A549 (cell line): Measurements from ENCODE around the gene ILRUN. TPM values are rescaled to one million over a fixed set of nuclear protein-coding genes. Genes with fewer than 3 reads are reported as not detected.

Experiments
- ATAC-seq, 2 experiments: fragments of 200-7000 bp in 1 of 2; fragments of >200 bp in 1 of 2; cut with Nextera tagmentation in 1 of 2; cut with Tn5 transposase in 1 of 2; 3 replicates each; pipeline versions ENCODE4 v1.8.0 to v1.9.1; 2018 to 2020; ENCODE audit warnings: mild to moderate bottlenecking in 1 of 2, moderate library complexity in 1 of 2
- CTCF ChIA-PET: fragments of 300-600 bp; sonication (Branson Sonifier 250); formaldehyde crosslinking; extraction: SDS; loops from one replicate; lab custom pipeline; 2021; ENCODE audit warnings: antibody characterized with exemption, inconsistent platforms; lab: Yijun Ruan, JAX
- POLR2A ChIA-PET: fragments of 350-600 bp; formaldehyde crosslinking; extraction: SDS; loops from one replicate; lab custom pipeline; 2021; ENCODE audit warnings: antibody characterized with exemption, inconsistent platforms; lab: Yijun Ruan, JAX
- DNase-seq, 2 experiments: peaks; one replicate each; pipeline versions ENCODE4 v3.0.0 to v3.0.0-alpha.2; 2011 to 2016; ENCODE audit warnings: low read depth in 1 of 2, low spot score in 1 of 2
- FAIRE-seq: peaks from 2 replicates; lab custom pipeline; 2011; peaks lifted over from hg19 to GRCh38; lab: Jason Lieb, UNC
- H3K27ac ChIP-seq, 2 experiments: fragments of >200 bp; sonication (Bioruptor Twin); formaldehyde crosslinking; 3 replicates each; pipeline ENCODE4 v1.5.1; 2016 to 2017
- H3K4me1 ChIP-seq: fragments of >200 bp; sonication (Bioruptor Twin); formaldehyde crosslinking; 3 replicates; pipeline ENCODE4 v1.6.1; 2016
- H3K4me2 ChIP-seq: fragments of >200 bp; sonication (Bioruptor Twin); formaldehyde crosslinking; 3 replicates; pipeline ENCODE4 v1.6.1; 2016
- H3K4me3 ChIP-seq: fragments of >200 bp; sonication (Bioruptor Twin); formaldehyde crosslinking; 3 replicates; pipeline ENCODE4 v1.5.1; 2016
- H3K9me3 ChIP-seq: fragments of >200 bp; sonication (Bioruptor Twin); formaldehyde crosslinking; 3 replicates; pipeline ENCODE4 v1.6.1; 2016
- BHLHE40 ChIP-seq: IDR thresholded peaks from 2 replicates; pipeline ENCODE4 v1.6.1; 2012; ENCODE audit warnings: low read depth, low read length, inconsistent platforms
- CBX2 ChIP-seq: fragments of 200-600 bp; sonication (generic); IDR thresholded peaks from 2 replicates; pipeline ENCODE4 v1.6.1; 2016; ENCODE audit warnings: low read depth, mild to moderate bottlenecking, borderline replicate concordance
- CBX8 ChIP-seq: fragments of 200-600 bp; sonication (generic); IDR thresholded peaks from 2 replicates; pipeline ENCODE4 v1.6.1; 2016
- CHD4 ChIP-seq: fragments of 200-600 bp; sonication (generic); IDR thresholded peaks from 2 replicates; pipeline ENCODE4 v1.6.1; 2016; ENCODE audit warnings: antibody characterized with exemption, mild to moderate bottlenecking, borderline replicate concordance
- EHMT2 ChIP-seq: fragments of 200-600 bp; sonication (generic); IDR thresholded peaks from 2 replicates; pipeline ENCODE4 v1.6.1; 2016; ENCODE audit warnings: antibody characterized with exemption, low read depth, mild to moderate bottlenecking, moderate library complexity
- EP300 ChIP-seq, 2 experiments: fragments of >200 bp; sonication (Bioruptor Twin); formaldehyde crosslinking; IDR thresholded peaks; 2 replicates in 1 of 2; 3 replicates in 1 of 2; pipeline ENCODE4 v1.6.1; 2016 to 2017
- ESRRA ChIP-seq: fragments of 150-350 bp; IDR thresholded peaks from 2 replicates; pipeline ENCODE4 v1.6.1; 2014; ENCODE audit warnings: mild to moderate bottlenecking, low read length, borderline replicate concordance
- FOSL2 ChIP-seq, 2 experiments: fragments of 450-650 bp in 1 of 2; fragments of >200 bp in 1 of 2; sonication (Bioruptor Twin) in 1 of 2; formaldehyde crosslinking; IDR thresholded peaks; 2 replicates each; pipeline versions ENCODE4 v1.5.0 to v1.6.1; 2016 to 2020; ENCODE audit warnings: mild to moderate bottlenecking in 1 of 2, moderate library complexity in 1 of 2
- KDM1A ChIP-seq: fragments of 200-600 bp; sonication (generic); IDR thresholded peaks from 2 replicates; pipeline ENCODE4 v1.6.1; 2016; ENCODE audit warnings: low read depth, mild to moderate bottlenecking
- MAFK ChIP-seq: fragments of 450-650 bp; IDR thresholded peaks from 2 replicates; pipeline ENCODE4 v1.6.1; 2014; ENCODE audit not compliant: partially characterized antibody
- MAZ ChIP-seq: fragments of 150-350 bp; IDR thresholded peaks from 2 replicates; pipeline ENCODE4 v1.6.1; 2014; ENCODE audit warnings: antibody characterized with exemption, low read depth, low read length, borderline replicate concordance
- MYC ChIP-seq: IDR thresholded peaks from 2 replicates; pipeline ENCODE4 v1.6.1; 2012; ENCODE audit warnings: mild to moderate bottlenecking, inconsistent platforms, low read length, improper control_type of control experiment, borderline replicate concordance
- NFE2L2 ChIP-seq: fragments of 150-350 bp; conservative IDR thresholded peaks from 2 replicates; pipeline ENCODE4 v1.6.1; 2014; ENCODE audit warnings: low read length
- PHF8 ChIP-seq: fragments of 200-600 bp; sonication (generic); IDR thresholded peaks from 2 replicates; pipeline ENCODE4 v1.6.1; 2016; ENCODE audit warnings: low read depth, mild to moderate bottlenecking, antibody characterized with exemption, moderate library complexity, borderline replicate concordance
- RCOR1 ChIP-seq: fragments of 150-350 bp; IDR thresholded peaks from 2 replicates; pipeline ENCODE4 v1.6.1; 2014; ENCODE audit warnings: antibody characterized with exemption, low read length, low read depth
- RFX5 ChIP-seq: fragments of 450-650 bp; IDR thresholded peaks from 2 replicates; pipeline ENCODE4 v1.7.1; 2014; ENCODE audit warnings: antibody characterized with exemption, mild to moderate bottlenecking, moderate library complexity
- RNF2 ChIP-seq: fragments of 200-600 bp; sonication (generic); IDR thresholded peaks from 2 replicates; pipeline ENCODE4 v1.6.1; 2016; ENCODE audit warnings: low read depth, mild to moderate bottlenecking, antibody characterized with exemption, moderate library complexity, borderline replicate concordance
- SMC3 ChIP-seq: fragments of >200 bp; sonication (Bioruptor Twin); formaldehyde crosslinking; IDR thresholded peaks from 3 replicates; pipeline ENCODE4 v1.6.1; 2018; ENCODE audit warnings: inconsistent platforms
- SREBF2 ChIP-seq: fragments of 450-650 bp; IDR thresholded peaks from 2 replicates; pipeline ENCODE4 v1.6.1; 2014; ENCODE audit warnings: mild to moderate bottlenecking, moderate library complexity
- ZFP36 ChIP-seq: fragments of 450-650 bp; IDR thresholded peaks from 2 replicates; pipeline ENCODE4 v1.6.1; 2014; ENCODE audit warnings: borderline replicate concordance; ENCODE audit not compliant: partially characterized antibody
- ZNF302 ChIP-seq: fragments of 250-450 bp; sonication (Bioruptor Pico); IDR thresholded peaks from 2 replicates; pipeline ENCODE4 v1.9.0; 2021; ENCODE audit warnings: inconsistent platforms, mild to moderate bottlenecking, moderate library complexity
- WGBS: methylation state at CpG from one replicate; pipeline ENCODE4 v1.1.6; 2017; ENCODE audit errors: missing lambda C conversion rate; 5-methylcytosine and 5-hydroxymethylcytosine counted together
- polyA plus RNA-seq, 4 experiments: library from polyadenylated mRNA; depleted of rRNA in 3 of 4; stranded (reverse); fragments of >200 nt; fragmentation: RNase III in 1 of 4; extraction: RNeasy Plus Mini Kit Qiagen cat#74134 plus additional on column Dnase treatment in 1 of 4; gene quantifications; 2 replicates in 3 of 4; 3 replicates in 1 of 4; pipeline ENCODE4 v1.2.3, GENCODE V29; 2011 to 2017
- TF ChIP-seq, protein P1 (sequence below): fragments of 150-350 bp; IDR thresholded peaks from 2 replicates; pipeline ENCODE4 v1.6.1; 2014; ENCODE audit warnings: low read depth, mild to moderate bottlenecking, low read length
- TF ChIP-seq, protein P2 (sequence below): fragments of >200 bp; sonication (Bioruptor Twin); formaldehyde crosslinking; IDR thresholded peaks from 3 replicates; pipeline ENCODE4 v1.5.1; 2016
- TF ChIP-seq, protein P3 (sequence below): IDR thresholded peaks from 2 replicates; pipeline ENCODE4 v1.6.1; 2012; ENCODE audit warnings: low read depth, borderline replicate concordance
- TF ChIP-seq, protein P4 (sequence below): fragments of >200 bp; sonication (Bioruptor Twin); formaldehyde crosslinking; IDR thresholded peaks from 2 replicates; pipeline ENCODE4 v1.6.1; 2016
- TF ChIP-seq, protein P5 (sequence below): fragments of 450-650 bp; IDR thresholded peaks from 2 replicates; pipeline ENCODE4 v1.6.1; 2014; ENCODE audit warnings: antibody characterized with exemption

The ILRUN gene
- polyA plus RNA-seq, 2 of the 4 experiments (the other 2 are of a cell fraction): 28.6 to 36.1 TPM

DNA sequence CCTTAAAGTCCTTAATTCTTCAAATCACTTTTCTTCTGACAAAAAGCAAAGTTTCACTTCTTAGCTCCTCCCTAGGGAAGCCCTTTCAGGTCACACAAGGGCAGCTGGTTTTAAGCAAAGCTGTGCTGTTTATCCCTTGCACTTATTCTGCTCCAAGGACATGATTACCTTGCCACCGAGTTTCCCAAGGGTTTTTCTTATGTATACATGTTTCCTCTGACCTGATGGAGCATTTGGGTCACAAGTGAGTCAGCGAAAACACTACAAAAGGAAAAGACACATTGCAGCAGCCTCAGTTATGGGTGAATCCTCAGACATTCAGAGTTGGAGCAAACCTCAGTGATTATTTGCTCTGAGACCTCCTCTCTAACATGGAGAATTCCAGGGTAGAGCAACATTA, 26.6 kb upstream of the ILRUN start:
- CTCF ChIA-PET: no interaction called here
- no peak for TF ChIP-seq EHMT2
- no peak for TF ChIP-seq CBX2
- TF ChIP-seq NFE2L2: peak; percentile 39; the same call in 1 of the 2 replicates
- no peak for TF ChIP-seq SREBF2
- no peak for TF ChIP-seq EP300 (IDR thresholded peaks at IDR 0.05)
- no peak for TF ChIP-seq FOSL2 (IDR thresholded peaks at IDR 0.05)
- peak; percentile 43; the same call in 1 of the 2 replicates for TF ChIP-seq FOSL2 (CRISPR knock-in tag; IDR thresholded peaks at IDR 0.05)
- no peak for TF ChIP-seq SMC3
- TF ChIP-seq PHF8: no peak
- no peak for TF ChIP-seq ESRRA
- TF ChIP-seq RNF2: no peak
- TF ChIP-seq, protein P1, sequence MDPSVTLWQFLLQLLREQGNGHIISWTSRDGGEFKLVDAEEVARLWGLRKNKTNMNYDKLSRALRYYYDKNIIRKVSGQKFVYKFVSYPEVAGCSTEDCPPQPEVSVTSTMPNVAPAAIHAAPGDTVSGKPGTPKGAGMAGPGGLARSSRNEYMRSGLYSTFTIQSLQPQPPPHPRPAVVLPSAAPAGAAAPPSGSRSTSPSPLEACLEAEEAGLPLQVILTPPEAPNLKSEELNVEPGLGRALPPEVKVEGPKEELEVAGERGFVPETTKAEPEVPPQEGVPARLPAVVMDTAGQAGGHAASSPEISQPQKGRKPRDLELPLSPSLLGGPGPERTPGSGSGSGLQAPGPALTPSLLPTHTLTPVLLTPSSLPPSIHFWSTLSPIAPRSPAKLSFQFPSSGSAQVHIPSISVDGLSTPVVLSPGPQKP: no peak
- TF ChIP-seq, protein P2, sequence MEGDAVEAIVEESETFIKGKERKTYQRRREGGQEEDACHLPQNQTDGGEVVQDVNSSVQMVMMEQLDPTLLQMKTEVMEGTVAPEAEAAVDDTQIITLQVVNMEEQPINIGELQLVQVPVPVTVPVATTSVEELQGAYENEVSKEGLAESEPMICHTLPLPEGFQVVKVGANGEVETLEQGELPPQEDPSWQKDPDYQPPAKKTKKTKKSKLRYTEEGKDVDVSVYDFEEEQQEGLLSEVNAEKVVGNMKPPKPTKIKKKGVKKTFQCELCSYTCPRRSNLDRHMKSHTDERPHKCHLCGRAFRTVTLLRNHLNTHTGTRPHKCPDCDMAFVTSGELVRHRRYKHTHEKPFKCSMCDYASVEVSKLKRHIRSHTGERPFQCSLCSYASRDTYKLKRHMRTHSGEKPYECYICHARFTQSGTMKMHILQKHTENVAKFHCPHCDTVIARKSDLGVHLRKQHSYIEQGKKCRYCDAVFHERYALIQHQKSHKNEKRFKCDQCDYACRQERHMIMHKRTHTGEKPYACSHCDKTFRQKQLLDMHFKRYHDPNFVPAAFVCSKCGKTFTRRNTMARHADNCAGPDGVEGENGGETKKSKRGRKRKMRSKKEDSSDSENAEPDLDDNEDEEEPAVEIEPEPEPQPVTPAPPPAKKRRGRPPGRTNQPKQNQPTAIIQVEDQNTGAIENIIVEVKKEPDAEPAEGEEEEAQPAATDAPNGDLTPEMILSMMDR: no peak
- no peak for TF ChIP-seq RFX5
- TF ChIP-seq MYC: no peak
- TF ChIP-seq MAFK: peak; percentile 75
- TF ChIP-seq ZNF302: no peak
- TF ChIP-seq ZFP36: no peak
- TF ChIP-seq, protein P3, sequence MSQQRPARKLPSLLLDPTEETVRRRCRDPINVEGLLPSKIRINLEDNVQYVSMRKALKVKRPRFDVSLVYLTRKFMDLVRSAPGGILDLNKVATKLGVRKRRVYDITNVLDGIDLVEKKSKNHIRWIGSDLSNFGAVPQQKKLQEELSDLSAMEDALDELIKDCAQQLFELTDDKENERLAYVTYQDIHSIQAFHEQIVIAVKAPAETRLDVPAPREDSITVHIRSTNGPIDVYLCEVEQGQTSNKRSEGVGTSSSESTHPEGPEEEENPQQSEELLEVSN: no peak
- ATAC-seq: peak in 1 of 2 experiments; percentile 61; a peak in 3 of 6 replicates
- H3K27ac ChIP-seq: peak overlapping the region; percentile 80 to 82
- peaks cover 27% of the 10 kb centered on the region for H3K4me1 ChIP-seq
- DNase-seq: peak in 1 of 2 experiments; percentile 62
- peak overlapping the region; percentile 65 for H3K4me2 ChIP-seq
- no peak for FAIRE-seq
- no peak overlapping the region for H3K4me3 ChIP-seq
- H3K9me3 ChIP-seq: peaks cover 6% of the 10 kb centered on the region; the same call in 2 of the 3 replicates
- 21% methylated on average over 2 of the region's 2 CpGs for WGBS
- POLR2A ChIA-PET: no interaction called here

DNA sequence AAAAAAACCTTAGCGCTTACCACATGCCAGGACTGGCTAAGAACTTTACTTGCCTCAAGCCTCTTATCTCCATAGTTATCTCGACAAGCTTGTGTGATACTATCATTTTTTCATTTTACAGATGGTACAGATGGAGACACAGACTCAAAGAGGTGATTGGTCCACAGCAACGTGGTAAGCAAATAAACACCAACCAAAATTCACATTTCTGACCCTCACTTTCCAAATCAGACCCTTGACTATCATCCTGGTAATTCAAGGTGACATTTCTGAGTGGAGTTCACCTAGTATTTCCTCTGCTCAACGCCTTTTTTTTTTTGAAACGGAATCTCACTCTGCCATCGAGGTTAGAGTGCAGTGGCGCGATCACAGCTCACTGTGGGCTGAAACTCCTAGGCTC, 25.9 kb upstream of the ILRUN start:
- peaks cover 6% of the 10 kb centered on the region; the same call in 2 of the 3 replicates for H3K9me3 ChIP-seq
- ATAC-seq (no peak), DNase-seq (no peak), FAIRE-seq (no peak)
- CTCF ChIA-PET: no interaction called here
- H3K27ac ChIP-seq: peak overlapping the region; percentile 80 to 82; a peak in 5 of 6 replicates
- H3K4me1 ChIP-seq: peaks cover 32% of the 10 kb centered on the region
- TF ChIP-seq, protein P4, sequence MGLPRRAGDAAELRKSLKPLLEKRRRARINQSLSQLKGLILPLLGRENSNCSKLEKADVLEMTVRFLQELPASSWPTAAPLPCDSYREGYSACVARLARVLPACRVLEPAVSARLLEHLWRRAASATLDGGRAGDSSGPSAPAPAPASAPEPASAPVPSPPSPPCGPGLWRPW: no peak
- no peak for TF ChIP-seq CHD4
- no peak for TF ChIP-seq CBX8
- TF ChIP-seq MAZ: no peak
- TF ChIP-seq ZFP36: no peak
- TF ChIP-seq CBX2: no peak
- TF ChIP-seq, protein P3: no peak
- TF ChIP-seq, protein P5, sequence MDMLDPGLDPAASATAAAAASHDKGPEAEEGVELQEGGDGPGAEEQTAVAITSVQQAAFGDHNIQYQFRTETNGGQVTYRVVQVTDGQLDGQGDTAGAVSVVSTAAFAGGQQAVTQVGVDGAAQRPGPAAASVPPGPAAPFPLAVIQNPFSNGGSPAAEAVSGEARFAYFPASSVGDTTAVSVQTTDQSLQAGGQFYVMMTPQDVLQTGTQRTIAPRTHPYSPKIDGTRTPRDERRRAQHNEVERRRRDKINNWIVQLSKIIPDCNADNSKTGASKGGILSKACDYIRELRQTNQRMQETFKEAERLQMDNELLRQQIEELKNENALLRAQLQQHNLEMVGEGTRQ: no peak
- TF ChIP-seq NFE2L2: no peak
- no peak for TF ChIP-seq RCOR1
- TF ChIP-seq KDM1A: no peak
- no peak for TF ChIP-seq ZNF302
- no peak for TF ChIP-seq BHLHE40
- no peak for TF ChIP-seq EP300 (IDR thresholded peaks at IDR 0.05)
- WGBS: 90% methylated on average over 8 of the region's 8 CpGs
- H3K4me3 ChIP-seq: no peak overlapping the region
- POLR2A ChIA-PET: no interaction called here
- no peak overlapping the region for H3K4me2 ChIP-seq
